ENCODE results near the gene PPIL6.
A peak's percentile ranks its signal among the peaks of the same experiment; 100 is the strongest.
"Not testable (repeated sequence)": the region's sequence is repeated elsewhere in the genome, so short reads cannot be mapped to it uniquely, and the experiment has no call there.

PPIL6 gene

GRCh38 chr6:109393886-109394281 is 46.5 kb downstream of the PPIL6 start:
- DNase-seq, result no peak

DNA sequence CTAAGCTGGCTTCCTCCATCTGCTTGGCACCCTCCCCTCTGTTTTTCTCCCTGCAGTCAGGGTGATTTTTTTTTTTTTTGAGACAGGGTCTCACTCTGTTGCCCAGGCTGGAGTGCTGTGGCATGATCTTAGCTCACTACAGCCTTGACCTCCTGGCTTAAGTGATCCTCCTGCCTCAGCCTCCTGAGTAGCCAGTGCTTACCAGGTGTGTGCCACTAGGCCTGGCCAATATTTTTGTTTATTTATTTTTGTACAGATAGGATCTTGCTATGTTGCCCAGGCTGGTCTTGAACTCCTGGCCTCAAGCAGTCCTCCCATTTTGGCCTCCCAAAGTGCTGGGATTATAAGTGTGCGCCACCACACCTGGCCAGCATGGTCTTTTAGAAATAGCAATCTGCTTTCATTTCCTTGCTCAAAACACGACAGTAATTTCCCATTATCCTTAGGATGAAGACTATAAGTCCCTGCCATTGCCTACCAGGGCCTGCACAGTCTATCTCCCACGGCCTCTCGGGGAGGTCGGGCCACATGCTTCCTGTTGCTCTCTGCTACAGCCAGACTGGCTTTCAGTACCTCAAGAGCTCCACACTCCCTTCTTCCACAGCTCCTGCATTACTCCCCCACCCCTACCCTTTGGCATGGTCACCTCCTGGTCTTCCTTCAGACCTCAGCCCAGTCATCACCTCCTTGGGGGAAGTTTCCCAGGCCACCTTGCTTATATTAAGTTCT is 47.1 kb downstream of the PPIL6 start:
- no peak for DNase-seq

DNA sequence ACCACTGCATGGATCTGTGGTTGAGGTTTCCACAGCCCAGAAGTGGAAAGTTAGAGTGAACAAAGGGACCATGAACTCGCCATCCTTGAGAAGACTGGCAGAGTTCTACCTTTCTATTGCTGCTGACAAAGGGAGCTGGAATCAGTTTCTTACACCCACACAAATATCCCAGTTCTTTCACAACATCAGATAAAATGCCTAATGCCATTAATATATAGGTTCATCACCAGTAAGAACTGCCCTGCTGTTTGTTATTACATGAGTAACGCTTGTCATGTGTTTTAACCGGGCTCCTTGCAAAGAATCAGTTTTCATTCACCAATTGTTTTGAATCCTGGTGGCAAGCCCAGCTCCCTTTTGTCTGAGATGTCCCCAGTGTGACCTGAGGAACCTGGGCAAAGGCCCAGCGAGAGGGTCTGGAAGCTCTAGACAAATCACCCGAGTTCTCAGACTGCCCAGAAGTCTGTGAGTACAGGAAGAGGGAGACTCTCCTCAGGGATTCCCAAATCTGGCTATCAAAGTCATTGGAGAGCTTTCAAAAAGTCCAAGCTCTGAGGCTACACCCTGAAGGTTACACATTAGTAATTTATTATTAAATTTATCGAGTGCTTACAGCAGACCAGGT is 50.7 kb downstream of the PPIL6 start:
- DNase-seq, result no peak

GRCh38 chr6:109388265-109388664 is 52.2 kb downstream of the PPIL6 start:
- no peak for DNase-seq

GRCh38 chr6:109383438-109383940 is 56.9 kb downstream of the PPIL6 start:
- no peak for DNase-seq

DNA sequence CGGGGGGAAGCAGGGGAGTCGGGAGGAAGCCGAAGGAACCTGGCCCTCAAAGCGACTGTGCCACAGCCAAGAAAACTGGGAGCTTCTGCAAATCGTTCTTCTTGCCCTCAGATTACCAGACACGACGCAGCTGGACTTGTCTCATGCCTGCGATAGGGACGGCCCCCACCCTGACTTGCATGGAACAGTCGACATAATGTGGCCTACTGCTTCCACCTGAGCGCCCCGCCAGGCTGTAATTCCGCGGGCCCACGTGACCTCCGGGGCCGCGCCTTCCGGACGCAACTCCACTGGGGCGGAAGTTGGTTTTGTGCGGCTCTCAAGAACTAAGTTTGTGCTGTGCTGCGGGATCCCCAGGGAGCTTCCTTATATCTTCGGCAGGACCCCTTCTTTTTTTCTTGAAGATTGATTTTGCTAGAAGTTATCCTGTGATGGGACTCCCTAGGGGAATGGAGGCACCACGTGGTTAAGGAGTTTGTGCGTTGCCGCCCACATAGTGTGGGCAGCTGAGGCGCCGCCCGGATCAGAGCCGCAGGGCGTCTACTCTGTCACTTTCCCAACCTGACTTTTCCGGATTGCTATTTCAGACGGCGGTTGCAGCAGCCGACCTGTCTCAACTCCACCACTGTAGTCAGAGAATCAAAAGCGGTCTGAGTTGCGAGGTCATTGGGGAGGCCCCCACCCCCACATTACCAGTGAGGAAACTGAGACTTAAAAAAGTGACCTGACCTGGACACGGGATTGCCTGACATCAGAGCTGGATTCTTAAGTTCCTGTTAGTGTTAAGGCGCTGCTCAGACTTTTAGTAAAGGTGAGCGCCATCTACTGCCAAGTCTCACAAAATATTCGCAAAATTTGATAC is 57.6 kb downstream of the PPIL6 start:
- peak; percentile 26 for DNase-seq

- no peak for DNase-seq
These were observed 58.5 kb downstream of the PPIL6 start, which contains the start of gene CD164 for GRCh38 chr6:109381747-109382575. CD164 (minus strand) TSS chr6:109382467; CDS start chr6:109382378, 89 bp downstream.

- DNase-seq, result no peak
These were observed 59.2 kb downstream of the PPIL6 start for GRCh38 chr6:109381061-109381746.

DNA sequence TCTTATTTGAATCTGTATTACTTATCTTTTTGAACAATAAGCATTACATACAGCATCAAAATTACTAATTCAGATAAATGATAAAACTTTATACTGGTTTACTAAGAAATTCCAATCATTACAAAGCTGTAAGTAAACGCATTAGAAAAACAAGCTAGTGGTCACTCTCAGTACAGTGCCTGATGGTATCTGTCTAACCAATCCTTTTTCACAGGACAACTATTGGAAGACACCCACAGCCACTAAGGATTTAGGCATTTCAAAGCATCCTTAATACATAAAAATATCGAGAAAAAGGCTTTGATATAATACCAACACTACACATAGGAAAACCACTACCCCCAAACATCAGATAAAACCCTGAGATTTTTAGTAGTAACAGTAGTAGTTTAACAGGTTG is 60.7 kb downstream of the PPIL6 start:
- DNase-seq, result no peak

DNA sequence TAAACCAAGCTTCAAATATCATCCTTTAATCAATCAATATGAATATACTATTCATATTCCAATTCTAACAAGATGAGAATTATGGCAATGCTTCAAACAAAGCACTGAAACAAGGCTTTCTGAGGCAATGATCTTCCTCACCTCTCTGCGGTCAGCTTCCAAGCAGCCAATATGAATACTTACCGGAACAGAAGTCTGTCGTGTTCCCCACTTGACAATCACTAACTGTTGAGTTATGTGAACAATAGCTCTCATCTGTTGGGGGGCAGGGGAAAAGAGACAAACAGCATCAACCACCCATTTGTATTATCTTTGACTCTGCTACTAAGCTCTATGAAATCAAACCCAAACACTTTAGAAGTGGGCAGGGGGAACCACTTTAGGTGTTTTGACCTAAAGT is 62.7 kb downstream of the PPIL6 start:
- no peak for DNase-seq

DNA sequence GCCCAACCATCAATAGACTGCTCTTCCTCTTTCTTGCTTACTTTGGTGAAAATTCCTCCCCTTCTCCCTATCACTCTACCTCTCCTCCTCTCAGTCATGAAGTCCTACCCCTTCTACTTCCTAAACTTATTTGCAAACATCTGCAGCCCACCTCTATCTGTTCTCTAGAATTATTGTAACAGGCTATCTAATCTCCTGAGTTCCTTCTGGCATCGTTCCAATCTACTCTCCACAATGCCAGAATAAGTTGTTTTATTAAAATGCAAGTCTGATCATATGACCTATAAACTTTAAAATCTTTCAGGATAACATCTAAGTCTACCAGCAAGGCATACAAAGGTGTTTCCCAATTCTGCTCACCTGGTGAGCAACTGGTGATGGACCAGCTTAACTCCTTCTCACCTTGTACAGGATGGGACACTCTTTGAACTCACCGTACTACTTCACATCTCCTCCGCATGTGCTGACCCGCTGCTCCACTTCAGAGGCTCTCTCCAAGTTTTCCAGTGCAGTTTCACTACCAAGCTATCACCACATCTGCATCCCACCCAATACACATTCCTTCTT is 66.0 kb downstream of the PPIL6 start:
- DNase-seq, result no peak

- no peak for DNase-seq
These were observed 66.7 kb downstream of the PPIL6 start for GRCh38 chr6:109373762-109374161.

DNA sequence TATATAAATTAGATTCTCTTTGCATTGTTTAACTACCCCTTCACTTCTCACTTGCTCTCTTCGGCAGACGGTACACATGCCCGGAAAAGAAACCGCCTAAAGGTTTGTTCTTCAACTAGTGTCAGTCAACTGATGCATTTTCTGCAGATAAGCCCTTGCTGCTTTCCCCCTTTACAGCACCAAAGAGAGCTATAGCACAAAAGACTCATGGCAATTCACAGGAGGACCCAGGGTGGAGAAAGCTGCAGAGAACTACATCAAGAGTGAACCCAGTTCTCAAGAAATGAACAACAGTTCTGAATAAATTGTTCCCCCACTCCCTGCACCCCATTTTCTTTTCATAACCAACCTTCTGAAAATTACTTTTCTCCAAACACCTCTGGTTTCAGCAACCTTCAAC is 67.1 kb downstream of the PPIL6 start:
- no peak for DNase-seq

DNA sequence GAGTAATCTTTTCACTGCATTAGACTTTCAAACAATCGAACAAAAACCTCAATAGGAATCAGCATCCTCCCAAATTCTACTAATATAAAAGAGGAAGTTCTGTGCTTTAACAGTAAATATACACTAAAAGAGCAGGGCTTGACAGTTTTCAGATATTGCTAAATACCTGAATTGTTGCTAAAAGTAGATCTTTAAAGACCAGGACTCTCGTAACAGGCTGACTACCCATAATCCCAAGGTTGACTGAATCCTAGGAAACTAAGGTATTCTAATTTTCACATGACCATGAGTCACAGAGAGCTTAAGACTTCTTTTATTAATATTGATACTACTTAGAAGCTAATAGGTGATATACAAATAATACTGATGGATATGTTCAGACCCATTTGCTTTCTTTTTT is 68.3 kb downstream of the PPIL6 start:
- DNase-seq, result no peak

DNA sequence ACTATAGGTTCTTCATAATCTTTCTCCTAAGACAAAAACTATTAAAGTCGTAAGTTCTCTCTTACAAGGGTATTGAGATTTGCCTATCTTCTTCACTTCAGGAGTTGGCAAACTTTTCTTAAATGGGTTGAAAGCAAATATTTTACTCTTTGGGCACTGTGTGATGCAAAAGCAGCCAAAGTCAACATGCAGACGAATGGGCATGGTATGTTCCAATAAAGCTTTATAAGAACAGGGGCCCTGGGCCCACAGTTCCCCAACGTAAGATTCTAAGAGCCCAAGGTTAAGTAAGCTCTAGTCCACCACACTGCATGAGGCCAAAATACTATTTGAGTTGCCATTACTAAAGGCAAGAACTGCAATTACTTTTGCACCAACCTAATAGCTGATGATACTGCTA is 69.6 kb downstream of the PPIL6 start:
- no peak for DNase-seq

GRCh38 chr6:109370336-109370735 is 70.1 kb downstream of the PPIL6 start:
- no peak for DNase-seq

DNA sequence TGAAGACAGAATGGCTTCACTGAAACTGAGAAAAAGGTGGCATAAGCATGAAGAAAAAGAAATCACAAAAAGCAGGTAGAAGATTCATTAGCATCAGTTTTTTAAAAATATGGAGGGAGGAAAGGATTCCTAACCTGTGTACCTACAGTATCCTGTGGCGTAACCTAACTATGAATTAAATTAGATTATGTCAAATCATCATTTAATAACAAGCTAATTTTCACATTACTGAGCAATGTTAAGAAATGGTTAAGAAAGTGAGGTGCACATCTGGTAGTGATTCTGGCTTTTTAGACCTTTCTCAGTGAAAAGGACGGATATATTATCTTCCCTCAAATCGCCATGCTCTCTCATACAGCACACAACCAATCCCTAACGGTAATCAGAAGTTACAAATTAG is 70.7 kb downstream of the PPIL6 start:
- no peak for DNase-seq

GRCh38 chr6:109364382-109365078 is 75.9 kb downstream of the PPIL6 start:
- not testable (repeated sequence) for DNase-seq

DNA sequence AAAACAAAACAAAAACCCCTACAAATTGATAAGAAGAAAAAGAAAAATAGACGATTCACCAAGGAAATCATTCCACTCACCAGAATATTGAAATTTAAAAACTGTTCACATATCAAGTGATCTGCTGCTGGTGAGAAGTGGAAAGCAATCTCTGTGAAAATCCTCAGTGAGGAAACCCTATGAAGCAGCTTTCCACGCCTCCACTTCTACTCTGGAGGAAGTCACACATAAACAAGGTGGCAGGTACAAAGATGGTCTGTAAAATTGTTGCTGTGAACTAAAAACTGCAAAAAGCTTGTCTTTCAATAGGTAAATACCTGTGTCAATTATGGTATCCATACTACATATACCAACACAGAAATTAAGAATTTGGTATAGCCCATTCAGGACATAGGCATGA is 76.7 kb downstream of the PPIL6 start:
- DNase-seq, result no peak

DNA sequence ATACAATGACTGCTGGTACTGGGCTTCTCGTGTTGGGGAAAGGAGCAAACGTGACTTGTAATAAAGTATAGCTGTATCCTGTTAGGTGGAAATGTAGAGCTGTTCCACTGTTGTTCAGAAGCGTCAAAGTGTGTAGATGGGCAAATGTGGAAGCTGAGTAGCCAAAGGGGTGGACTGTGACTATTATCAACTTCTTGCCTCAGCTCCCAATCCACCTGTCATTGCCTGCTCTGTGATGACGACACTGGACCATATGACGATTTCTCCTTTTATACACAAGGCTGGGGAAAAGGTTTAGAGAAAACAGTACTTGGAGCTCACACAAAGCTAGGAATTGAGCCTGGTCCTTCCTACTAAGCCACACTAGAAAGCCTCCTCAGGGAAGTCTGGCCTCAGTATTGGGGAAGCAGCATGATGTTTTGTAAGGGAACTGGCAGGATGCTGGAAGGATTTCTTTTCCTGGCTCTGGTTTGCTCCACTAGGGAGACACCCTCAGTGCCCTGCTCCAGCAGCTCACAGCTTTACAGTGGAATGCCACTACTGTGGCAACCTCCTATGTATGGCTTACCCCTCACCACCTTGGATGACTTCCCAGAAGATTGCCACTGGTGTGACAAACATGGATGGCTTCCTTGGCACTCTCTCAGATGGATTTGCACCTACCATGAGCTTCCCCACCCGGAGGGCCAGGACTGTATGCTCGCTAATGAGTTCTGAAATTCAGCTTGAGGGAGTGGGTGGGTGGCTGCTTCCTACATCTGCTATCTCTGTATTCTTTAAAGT is 78.1 kb downstream of the PPIL6 start:
- DNase-seq, result no peak
